ENCODE results near the gene NBPF4.

DNA sequence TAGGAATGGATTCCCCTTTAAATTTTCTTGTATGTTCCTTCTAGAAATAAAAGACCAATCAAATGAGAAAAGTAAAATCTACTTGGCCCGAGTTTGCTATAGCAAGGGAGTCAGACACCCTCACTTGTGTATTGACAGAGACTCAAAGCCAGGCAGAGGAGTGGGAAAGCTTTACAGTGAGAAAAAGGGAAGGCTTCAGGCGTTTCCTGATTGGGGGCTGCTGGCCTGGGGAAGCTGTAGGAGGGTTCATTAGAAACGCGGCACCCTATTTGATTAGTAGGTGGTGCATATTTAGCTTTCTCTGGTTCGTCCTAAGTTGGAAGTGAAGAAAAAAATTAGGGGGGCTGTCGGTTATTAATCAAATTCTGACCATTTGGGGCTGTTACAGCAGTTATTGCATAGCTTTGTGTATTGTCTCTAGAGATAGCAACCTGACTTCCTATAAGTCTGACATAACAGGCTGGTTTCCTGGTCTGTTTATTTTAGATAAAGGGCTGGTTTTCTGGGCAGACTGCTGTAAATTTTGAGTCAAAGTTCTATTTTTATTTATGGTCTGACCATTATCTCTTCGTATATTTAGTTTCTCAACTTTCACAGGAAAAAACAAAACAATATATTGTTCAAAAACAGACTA lies 53.8 kb downstream of the NBPF4 start:
- TF ChIP-seq, protein P1, sequence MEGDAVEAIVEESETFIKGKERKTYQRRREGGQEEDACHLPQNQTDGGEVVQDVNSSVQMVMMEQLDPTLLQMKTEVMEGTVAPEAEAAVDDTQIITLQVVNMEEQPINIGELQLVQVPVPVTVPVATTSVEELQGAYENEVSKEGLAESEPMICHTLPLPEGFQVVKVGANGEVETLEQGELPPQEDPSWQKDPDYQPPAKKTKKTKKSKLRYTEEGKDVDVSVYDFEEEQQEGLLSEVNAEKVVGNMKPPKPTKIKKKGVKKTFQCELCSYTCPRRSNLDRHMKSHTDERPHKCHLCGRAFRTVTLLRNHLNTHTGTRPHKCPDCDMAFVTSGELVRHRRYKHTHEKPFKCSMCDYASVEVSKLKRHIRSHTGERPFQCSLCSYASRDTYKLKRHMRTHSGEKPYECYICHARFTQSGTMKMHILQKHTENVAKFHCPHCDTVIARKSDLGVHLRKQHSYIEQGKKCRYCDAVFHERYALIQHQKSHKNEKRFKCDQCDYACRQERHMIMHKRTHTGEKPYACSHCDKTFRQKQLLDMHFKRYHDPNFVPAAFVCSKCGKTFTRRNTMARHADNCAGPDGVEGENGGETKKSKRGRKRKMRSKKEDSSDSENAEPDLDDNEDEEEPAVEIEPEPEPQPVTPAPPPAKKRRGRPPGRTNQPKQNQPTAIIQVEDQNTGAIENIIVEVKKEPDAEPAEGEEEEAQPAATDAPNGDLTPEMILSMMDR (conservative IDR thresholded peaks at IDR 0.05; ENCODE audit: low read depth, low read length) = no peak
- no peak for TF ChIP-seq EZH2 (IDR thresholded peaks at IDR 0.05; ENCODE audit: borderline replicate concordance, low read depth, low read length, poor library complexity, severe bottlenecking)

Measured in A673 (cell line).